Stimulated activated CD4-positive, alpha-beta T cell treated with anti-CD3 and anti-CD28 coated beads, Interleukin-12 subunit alpha, Interleukin-12 subunit beta, amount 100 ng/mL, for 24 hours (primary cell): ENCODE measurements around the gene AFAP1.

Experiments used
- DNase-seq, 2 experiments: peaks; one replicate each; pipeline ENCODE4 v3.0.0-alpha.2; 2020; ENCODE audit warnings: low read depth in 2 of 2

AFAP1 gene

DNA sequence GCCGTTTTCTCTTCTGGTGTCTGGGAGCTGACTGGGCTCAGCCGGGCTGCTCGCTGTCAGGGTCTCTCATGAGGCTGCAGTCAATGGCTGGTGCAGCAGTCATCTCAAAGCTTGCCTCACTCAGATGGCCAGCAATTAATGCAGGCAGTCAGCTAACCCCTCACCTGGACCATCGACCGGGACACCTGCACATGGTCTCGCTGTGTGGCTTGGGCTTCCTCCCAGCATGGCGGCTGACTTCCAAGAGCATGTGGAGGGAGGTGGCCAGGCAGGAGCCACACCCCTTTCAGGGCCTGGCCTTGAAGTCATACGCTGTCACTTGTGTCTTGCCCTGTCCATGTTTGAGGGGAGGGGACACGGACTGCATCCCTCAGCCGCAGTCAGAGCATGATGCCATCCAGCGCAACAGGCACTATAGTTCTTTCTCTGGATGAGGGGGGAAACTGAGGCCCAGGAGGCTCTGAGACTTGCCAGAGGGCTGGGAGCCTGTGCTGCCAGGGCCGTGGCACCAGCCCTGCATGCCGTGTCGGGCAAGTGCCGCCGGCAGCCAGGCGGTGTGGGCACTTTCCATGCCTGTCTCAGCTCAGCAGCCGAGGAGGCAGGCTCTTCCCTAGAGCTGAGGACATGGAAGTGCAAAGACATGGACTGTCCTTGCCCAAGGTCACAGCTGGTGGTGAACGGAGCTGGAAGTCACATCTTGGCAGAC is 201.8 kb downstream of the AFAP1 start:
- no peak for DNase-seq

DNA sequence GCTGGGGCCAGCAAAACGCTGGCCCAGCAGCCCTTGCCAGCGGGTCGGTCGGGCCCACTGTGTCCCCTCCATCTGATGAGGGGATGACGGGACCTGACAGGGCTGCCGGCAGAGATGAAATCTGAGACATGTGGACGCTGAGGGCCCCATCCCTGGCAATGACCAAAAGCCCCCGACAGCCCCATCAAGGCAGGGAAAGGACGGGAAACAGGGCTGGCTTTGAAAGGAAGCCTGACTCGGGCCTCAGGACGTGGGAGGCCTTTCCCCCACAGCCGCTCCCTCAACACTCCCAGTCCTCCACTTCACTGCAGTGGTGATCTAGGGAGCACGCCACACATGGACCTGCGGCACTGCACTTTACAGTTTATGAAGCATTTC is 202.4 kb downstream of the AFAP1 start:
- no peak for DNase-seq

DNA sequence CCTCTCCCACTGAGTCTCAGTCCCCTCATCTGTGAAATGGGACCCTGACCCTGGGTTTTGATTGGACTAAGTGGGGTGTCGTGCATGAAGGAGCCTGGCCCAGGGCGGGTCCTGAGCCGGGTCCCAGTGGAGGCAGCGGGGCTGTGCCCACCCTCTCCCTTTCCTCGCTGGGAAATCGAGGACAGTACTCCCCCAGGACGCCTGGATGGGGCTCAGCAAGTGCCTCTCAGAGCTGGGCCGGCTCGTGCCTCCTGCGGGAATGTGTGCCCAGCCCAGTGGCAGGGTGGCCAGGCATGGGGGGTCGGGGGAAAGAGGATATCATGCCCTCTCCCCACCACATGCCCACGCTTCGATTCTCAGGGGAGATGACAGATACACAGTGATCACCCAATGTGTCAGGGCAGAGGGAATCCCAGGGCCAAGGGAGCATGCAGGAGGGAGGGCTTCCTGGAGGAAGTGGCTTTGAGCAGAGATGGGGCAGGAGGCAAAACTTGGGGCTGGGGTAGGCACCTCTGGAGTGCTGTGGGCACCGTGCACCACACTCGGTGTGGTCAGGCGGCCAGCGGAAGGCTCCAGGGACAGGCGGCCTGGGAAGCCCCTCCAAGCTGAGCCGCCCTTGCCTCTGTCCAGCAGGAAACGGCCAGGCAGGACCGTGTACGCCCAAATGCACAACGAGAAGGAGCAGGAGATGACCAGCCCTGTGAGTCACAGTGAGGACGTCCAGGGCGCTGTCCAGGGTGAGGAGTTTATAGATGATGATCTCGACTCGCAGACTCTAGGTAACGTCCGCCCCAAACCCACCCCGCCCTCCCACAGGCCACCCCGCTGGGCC is 203.0 kb downstream of the AFAP1 start:
- DNase-seq, result no peak

DNA sequence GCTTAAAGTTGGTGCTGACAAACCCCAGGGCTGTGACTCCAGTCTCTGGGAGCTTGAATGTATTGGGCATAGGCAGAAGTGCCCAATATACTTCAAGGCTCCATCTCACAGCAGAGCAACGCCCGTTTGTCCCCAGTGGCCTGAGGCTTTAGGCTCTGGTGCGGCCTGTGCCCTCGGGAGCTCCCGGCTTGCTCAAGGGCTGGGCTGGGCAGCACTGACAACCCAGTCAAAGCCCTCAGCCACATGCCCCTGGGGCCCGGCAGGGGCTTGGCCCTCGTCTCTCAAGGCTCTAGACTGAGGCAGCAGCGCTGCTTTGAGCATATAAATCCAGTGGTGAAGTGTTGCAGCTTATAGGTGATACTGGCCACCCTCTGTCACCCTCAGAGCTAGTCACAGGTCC is 203.7 kb downstream of the AFAP1 start:
- DNase-seq, result no peak

DNA sequence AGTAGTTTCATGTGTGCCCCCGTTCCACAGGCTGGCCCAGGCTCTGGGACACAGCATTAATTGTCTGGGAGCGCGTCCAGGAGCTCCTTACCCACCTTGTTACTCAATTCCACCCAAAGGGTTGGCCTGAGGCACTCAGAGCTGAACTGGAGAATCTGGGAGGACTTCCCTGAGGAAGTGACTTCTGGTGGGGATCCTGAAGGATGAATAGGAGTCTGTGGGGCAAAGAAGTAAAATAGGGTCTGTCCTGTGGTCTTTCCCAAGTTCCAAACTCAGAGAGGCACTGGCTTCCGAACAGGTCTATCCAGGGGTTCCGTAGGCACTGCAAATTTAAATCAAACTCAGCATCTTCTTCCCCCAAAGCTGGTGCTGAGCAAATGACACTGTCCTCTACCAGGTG is 204.3 kb downstream of the AFAP1 start:
- no peak for DNase-seq

DNA sequence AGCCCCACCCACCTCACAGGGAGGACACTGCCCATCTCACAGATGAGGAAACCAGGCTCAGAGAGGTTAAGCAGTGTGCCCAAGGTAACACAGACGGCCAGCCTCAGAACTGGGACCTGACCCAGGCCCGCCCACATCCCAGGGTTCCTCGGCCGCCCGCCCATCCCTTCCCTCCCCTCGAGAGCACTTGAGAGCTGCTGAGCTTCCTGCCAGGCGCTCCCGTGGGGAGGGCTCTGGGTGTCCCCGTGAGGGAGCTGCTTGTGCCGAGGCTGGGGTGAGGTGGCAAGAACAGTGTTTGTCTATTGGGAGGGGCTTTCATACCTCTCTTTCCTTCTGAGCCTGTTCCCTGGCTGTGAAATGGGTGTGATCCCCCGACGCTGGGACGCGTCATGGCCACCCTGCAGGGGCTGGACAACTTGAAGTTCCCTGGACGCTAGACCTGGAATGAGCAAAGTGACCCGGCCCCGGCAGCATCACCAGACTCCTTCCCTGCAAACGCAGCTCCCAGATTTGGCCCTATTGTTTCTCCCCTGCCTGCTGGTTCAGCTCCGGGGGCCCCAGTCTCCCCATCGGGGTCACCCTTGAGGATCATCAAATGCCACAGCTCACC is 204.9 kb downstream of the AFAP1 start:
- no peak for DNase-seq

DNA sequence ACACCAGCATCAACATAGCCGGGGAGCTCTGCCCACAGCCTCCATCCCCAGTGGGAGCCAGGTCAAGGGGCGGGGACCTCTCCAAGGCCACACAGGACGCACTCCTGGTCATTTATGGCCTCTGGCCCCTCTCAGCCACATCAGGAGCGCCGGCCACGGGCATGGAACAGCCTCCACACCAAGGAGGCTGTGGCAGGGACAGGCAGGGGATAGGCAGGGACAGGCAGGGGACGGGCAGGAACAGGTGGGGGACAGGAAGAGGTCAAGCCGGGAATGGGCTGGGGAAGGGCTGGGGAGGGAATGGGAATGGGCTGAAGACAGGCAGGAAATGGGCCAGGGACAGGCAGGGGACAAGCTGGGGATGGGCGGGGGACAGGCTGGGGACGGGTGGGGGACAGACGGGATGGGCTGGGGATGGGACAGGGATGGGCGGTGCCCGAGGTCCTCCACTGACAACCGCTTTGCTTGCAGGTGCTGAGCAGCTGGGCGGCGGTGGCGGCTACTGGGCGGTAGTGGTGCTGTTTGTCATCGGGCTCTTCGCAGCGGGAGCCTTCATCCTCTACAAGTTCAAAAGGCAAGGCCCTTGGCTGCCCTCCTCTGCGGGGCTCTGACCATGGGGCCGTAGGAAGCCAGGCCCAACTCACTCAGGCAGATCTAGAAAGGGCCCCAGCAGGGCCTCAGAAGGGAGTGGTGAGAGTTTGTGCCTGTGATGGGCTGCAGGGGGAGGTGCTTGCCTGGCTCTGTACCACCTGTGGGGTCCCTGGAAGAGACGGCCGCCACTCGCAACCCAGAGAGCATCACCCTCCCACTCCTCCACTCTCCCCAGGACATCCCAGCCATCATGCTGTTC is 205.6 kb downstream of the AFAP1 start:
- no peak for DNase-seq

DNA sequence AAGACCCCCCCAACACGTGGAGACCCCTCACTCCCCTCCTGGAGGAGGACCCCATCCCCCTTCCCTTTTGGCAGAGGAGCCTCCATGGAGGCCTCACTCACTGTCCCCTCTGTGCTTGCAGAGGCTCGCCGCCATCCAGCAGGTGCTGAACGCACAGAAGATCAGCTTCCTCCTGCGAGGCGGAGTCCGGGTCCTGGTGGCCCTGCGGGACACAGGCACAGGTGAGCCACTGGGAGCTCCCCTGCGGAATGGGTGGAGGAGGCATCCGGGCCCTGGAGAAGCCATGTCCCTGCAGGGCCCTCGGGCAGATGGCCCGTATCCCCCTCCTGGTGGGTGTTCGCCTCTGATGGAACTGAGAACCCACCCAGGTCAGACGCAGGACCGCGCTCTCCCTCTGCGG is 206.5 kb downstream of the AFAP1 start:
- DNase-seq, result no peak

DNA sequence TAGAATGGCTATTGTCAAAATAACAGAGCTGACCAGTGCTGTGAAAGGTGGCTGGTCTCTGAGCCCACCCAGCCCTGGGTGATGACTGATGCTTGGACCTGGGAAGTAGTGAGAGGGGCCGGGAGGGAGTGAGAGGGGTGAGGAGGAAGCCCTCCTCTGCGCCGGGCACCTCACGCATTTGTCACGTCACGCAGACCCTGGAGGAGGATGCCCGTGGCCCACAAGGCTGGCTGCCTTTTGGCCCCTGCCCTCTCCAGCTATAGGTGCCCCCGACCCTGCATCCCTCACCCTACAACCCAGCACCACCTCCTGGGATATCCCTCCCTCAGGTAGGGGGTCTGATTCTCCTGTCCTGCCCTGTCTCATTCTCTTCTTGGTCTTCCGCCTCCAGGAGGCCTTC is 207.4 kb downstream of the AFAP1 start:
- DNase-seq, result no peak

DNA sequence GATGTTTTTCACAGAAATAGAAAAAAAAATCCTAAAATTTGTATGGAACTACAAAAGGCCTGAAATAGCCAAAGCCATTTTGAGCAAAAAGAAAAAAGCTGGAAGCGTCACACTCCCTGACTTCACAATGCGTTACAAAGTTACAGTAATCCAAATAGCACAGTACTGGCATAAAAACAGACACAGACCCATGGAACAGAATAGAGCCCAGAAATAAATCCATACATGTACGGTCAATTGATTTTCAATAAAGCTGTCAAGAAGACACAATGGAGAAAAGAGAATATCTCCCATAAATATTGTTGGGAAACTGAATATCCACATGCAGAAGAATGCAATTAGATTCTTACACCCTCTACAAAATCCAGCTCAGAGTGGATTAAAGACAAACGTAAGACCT is 208.2 kb downstream of the AFAP1 start:
- no peak for DNase-seq

DNA sequence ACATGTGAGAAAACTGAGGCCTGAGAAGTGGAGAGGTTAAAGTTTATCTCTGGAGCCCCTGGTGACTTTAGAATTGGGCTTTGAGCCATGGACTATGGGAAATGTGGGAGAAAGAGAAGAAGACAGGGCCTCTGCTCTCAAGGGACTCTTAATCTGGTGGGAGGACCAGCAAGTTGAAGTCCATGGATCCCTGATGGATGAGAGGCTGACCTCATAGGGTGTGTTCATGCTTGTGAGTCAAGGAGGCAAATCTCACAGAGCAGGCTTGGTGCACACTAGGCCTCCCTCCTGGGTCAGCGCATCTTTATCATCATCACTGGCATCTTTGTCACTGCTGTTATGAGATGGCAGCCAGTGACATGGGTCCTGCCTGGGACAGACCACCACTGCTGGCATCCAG is 211.9 kb downstream of the AFAP1 start:
- no peak for DNase-seq

DNA sequence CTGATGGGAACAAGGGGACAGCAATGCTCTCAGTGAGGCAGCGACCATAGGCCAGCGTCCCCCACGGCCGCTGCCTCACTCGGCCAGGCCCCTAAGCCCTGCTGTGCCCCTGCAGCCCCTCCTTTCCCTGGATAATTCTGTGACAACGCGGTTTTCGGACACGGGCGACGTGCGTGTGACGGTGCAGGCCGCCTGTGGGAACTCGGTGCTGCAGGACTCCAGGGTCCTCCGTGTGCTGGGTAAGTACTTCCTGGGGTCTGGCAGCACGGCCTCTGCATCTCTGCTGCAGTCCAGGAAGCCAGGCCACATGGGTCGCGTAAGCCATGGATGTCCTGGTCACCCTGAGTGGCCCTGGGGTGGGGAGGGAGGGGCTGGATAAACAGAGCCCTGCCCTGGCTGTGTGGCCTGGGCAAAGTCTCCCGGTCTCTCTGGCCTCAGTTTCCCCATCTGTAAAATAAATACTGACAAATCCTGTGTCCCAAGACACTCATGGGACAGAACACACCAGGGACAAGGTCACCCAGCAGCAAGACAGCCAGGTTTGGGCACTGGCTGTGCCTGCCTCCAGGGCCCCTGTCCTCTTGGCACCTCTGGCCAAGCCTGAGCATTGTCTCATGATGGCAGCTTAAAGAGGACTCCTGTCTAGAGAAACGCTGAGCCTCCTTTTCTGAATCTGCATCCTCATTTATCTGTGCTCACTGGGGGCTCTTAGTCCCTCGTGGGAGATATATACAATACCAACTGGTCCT is 212.8 kb downstream of the AFAP1 start:
- DNase-seq, result no peak

DNA sequence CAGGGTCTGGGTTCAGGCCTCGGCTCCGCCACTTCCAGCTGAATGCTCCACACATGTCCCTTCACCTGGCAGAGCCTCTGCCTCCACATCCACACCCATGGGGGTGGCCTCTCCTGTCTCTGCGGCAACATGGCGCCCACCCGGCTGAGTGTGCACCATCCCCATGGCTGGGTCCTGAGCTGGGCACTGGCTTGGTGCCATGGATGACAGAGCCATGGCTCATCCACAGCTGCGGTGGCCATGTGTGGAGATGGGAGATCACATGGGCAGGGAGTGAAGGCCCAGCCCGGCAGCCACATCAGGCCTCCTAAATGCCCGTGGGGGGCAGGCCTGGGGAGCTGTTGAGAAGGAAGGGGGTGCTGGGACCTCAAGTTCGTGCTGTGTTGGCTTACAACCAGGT is 213.7 kb downstream of the AFAP1 start:
- DNase-seq, result no peak

DNA sequence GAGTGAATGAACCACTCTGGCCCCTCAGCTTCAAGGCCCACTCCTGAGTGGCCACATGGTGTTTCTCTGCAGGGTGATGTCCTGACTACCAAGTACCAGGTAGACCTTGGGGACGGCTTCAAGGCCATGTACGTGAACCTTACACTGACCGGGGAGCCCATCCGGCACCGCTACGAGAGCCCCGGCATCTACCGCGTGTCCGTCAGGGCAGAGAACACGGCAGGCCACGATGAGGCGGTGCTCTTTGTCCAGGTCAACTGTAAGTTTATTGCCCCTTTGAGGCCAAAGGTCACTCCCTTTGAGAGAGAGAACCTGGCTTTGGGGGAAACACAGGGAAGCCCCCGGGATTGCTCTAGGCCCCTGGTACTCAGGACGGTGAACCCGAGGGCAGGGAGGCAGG is 216.0 kb downstream of the AFAP1 start:
- no peak for DNase-seq

DNA sequence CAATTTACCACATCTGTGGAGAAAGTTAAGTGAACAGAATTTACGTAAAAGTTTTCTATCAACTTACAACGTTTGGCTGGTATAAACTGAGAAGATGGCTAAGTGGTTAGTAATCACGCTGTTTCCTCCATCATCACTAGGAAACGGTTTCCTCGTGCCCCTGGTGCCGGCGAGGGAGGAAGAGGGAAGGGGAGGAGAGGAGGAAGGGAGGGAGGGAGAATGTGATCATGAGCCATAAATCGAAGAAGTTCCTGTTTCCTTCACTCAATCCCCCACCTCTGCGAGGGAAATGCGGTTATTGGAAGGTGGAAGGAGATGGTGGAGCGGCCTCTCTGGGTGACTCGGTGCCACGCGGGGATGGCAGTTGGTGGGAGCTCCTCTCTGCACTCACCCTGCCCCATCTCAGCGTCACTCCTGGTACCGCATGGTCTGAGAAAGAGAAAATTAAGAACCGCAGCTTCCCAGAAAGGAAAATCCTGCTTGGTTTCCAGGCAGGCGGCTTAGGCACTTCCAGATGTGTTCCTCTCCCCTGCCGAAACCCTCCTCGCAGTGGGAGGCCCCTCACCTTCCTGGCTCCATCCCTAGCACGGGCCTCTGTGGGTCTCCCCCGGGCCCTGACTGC is 216.8 kb downstream of the AFAP1 start:
- DNase-seq, result no peak

DNA sequence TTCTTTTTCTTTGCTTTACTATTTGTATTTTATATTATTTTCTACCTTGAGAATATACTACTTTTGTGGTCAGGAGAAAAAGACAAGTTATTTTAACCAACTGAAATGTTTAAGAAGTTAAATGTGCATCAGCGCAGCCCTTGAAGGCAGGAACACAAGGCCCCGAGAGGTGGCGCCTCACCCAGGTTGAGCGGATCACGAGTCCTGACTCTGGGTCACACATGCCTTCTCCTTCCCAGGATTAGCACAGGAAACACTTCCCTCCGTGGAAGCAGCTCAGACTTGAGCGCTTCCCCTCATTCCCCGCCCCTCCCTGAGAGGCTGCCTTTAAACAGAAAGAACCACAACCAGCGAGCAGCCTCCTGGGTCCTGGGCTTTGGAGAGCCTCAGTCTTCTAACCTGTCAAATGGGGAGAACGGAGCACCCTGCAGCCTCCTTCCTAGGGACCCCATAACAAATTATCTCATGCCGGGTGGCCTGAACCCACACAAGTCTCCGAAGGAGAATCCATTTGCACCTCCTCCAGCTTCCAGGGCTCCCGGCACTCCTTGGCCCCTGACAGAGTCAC is 217.6 kb downstream of the AFAP1 start:
- no peak for DNase-seq

DNA sequence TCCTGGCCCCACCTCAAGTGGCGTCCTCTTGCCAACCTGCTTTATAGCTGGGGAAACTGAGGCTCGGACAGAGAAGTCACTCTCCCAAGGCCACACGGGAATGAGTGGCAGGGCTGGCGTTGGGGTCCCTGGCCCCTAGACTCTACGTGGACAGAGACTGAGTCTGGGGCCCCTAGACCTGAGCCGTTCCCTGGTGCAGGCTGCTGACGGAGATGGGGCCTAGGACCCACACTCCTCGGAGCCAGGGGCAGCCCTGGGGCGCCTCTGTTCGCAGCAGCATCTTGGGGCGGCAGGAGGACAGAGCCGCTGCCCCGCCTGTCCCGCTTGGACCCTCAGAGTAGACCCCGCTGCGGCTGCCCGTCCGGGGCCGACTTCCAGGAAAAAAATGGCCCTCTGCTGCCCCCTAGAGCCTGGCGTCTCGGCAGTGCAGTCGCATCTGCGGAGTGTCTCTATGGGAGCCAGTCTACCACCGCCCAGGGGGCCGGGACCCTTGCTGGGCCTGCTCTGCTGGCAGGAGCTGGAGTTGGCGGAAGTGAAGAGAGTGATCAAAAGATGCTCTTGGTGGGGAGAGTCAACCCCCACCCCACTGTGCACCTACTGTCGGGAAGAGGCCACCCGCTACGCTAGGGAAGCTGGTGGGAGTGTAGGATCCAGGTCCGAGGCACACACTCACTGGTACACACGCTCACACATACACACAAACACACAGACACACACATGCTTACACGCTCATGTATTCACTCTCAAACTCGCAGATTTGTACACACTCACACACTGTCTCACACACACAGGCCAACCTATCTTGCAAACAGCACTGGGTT is 220.1 kb downstream of the AFAP1 start:
- peak; percentile 24 to 68 for DNase-seq

DNA sequence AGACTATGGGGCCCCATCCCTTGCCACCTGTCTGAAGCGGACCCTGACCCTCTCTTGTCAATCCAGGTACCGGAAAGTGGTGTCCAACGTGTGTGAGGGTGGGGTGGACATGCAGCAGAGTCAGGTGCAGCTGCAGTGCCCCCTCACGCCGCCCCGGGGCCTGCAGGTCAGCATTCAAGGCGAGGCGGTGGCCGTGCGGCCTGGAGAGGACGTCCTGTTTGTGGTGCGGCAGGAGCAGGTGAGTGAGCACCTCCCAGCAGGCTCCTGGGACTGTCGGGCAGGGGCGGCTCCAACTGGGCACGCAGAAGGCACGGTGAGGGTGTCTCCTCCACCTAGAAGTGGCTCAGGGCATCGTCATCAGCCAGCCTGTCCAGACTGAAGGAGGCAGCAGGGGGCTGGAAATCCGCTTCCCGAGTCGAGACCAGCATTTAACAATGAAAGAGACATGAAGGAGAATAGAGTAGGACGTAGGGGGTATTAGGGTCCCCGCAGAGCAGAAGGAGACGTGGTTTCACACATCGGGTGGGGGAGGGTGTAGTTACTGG is 221.6 kb downstream of the AFAP1 start:
- no peak for DNase-seq

DNA sequence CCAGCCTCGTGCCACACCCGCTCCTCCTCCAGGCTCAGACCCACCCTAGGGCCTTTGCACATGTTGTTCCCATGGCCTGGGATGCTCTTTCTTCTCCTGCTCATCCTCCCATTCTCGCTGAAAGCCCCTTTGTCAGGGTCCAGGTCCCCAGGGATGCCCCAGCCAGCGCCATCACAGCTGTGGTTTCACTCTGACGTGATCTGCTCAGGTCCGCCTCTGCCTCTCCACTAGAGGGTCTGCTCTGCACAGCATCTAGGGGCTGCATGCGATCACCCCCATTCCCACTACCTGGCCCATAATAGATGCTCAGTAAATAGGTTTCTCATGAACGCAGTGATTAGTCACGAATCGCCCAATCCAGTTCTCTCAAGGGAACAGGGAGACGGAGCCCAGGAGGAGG is 222.5 kb downstream of the AFAP1 start:
- DNase-seq, result no peak
